C4-2B (cell line): Measurements from ENCODE around the gene TRPC4AP.

Experiments used
- CTCF ChIP-seq: fragments of 450-650 bp; conservative IDR thresholded peaks from 2 replicates; pipeline ENCODE4 v1.5.1; 2017; ENCODE audit warnings: mild to moderate bottlenecking
- ZFX ChIP-seq: fragments of 450-650 bp; IDR thresholded peaks from 2 replicates; pipeline ENCODE4 v1.6.1; 2017

DNA sequence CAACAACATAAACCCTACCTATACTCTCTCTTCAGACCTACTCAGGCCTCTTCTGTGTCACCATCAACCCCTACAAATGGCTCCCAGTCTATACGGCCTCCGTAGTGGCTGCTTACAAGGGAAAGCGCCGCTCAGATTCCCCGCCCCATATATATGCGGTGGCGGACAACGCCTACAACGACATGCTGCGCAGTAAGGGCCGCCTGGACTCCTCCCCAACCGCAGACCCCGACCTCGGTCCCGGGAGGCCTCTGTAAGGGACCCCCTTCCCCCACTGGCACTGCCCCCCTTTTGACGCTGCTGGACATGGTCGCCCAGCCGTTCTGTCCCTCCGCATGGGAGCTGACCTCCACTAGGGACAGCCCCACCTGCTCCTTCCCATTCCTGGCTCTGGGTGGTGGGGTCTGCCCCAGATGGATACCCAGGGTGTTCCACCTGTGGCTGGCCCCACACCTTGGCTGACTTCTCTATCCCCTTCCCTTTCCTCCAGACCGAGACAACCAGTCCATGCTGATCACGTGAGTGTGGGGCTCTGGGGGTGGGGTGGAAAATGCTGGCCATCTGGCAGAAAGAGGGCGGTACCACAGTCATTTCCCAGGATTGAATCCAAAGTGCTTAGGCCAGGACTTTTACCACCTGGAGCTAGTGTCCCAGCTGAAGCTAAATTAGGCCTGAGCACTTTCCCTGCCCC is 111.9 kb downstream of the TRPC4AP start:
- TF ChIP-seq CTCF (no peak), ZFX (no peak)
